ENCODE measurements around the gene FGD2. TPM values are rescaled to one million over a fixed set of nuclear protein-coding genes. Genes with fewer than 3 reads are reported as not detected.

FGD2 gene
- total and polyA plus RNA-seq, 2 experiments from 2014 or later: 0.29 TPM; not detected in 1

DNA sequence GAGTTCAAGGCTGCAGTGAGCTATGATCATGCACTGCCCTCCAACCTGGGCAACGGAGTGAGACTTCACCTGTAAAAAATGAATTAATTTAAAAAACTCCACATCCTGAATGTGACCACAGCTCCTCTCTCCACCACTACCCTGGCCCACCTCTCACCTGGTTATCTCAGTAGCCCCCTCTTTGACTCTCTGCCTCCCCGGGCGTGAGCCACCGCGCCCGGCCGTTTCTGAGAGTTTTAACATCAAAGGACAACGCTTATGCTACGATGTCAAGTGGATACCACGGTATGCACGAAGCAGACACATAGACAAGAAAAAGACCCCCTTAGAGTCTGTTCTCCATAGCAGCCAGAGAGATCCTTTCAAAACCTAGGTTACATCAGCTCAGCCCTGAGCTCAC is 48.7 kb downstream of the FGD2 start:
- no peaks in the 10 kb centered on the region for H3K9me3 ChIP-seq (ENCODE audit: low read depth)
- no peaks in the 10 kb centered on the region for H3K36me3 ChIP-seq
- H3K27me3 ChIP-seq: no peaks in the 10 kb centered on the region
- H3K27ac ChIP-seq: no peak overlapping the region
- TF ChIP-seq, protein P1, sequence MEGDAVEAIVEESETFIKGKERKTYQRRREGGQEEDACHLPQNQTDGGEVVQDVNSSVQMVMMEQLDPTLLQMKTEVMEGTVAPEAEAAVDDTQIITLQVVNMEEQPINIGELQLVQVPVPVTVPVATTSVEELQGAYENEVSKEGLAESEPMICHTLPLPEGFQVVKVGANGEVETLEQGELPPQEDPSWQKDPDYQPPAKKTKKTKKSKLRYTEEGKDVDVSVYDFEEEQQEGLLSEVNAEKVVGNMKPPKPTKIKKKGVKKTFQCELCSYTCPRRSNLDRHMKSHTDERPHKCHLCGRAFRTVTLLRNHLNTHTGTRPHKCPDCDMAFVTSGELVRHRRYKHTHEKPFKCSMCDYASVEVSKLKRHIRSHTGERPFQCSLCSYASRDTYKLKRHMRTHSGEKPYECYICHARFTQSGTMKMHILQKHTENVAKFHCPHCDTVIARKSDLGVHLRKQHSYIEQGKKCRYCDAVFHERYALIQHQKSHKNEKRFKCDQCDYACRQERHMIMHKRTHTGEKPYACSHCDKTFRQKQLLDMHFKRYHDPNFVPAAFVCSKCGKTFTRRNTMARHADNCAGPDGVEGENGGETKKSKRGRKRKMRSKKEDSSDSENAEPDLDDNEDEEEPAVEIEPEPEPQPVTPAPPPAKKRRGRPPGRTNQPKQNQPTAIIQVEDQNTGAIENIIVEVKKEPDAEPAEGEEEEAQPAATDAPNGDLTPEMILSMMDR (IDR thresholded peaks at IDR 0.05; ENCODE audit: low read depth, low read length): no peak
- peaks cover 3% of the 10 kb centered on the region for H3K4me1 ChIP-seq (ENCODE audit: low read depth)
- no peak overlapping the region for H3K4me3 ChIP-seq
- no peak for DNase-seq (ENCODE audit: low read depth in 1 of 2, low spot score in 1 of 2)

DNA sequence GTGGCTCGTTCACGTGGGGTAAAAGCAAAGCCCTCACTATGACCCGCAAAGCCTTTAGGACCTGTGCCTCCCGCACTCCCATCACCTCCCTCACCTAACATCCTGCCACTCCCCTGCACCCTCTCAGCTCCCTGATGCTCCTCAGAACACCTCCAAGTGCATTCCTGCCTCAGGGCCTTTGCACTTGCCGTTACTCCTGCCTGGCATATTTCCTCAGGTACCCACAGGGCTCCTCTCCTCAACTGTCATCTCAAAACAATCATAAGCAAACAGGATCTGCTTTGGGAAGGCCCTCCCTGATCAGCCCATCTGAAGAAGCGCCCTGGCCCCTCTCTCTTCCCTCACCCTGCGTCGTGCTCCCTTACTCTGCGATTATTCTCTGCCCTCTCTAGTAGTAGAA is 49.1 kb downstream of the FGD2 start:
- Histone ChIP-seq H3K4me1 (ENCODE audit: low read depth) (peaks cover 7% of the 10 kb centered on the region), H3K27me3 (no peaks in the 10 kb centered on the region), H3K36me3 (no peaks in the 10 kb centered on the region), H3K9me3 (ENCODE audit: low read depth) (no peaks in the 10 kb centered on the region), H3K27ac (no peak overlapping the region), H3K4me3 (no peak overlapping the region)
- DNase-seq (ENCODE audit: low read depth in 1 of 2, low spot score in 1 of 2): no peak
- TF ChIP-seq, protein P1 (IDR thresholded peaks at IDR 0.05; ENCODE audit: low read depth, low read length): no peak

DNA sequence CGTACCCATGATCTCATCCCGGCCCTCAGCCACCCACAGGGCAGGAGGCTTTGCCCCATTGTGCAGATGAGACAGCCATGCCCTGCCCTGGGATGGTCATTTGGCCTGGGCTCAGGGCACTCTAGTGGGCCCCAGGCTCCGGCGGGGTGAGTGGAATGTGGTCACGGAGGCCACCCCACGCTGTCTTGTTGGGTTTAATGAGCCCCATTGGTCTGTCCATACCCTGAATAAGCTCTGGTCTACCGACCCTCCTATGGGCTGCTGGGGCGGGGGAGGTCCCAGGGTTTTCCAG is 50.6 kb downstream of the FGD2 start:
- no peak overlapping the region for H3K27ac ChIP-seq
- H3K4me1 ChIP-seq (ENCODE audit: low read depth): peaks cover 11% of the 10 kb centered on the region
- H3K4me3 ChIP-seq: no peak overlapping the region
- H3K9me3 ChIP-seq (ENCODE audit: low read depth): no peaks in the 10 kb centered on the region
- no peak for DNase-seq (ENCODE audit: low read depth in 1 of 2, low spot score in 1 of 2)
- H3K27me3 ChIP-seq: no peaks in the 10 kb centered on the region
- TF ChIP-seq, protein P1 (IDR thresholded peaks at IDR 0.05; ENCODE audit: low read depth, low read length): no peak
- no peaks in the 10 kb centered on the region for H3K36me3 ChIP-seq

DNA sequence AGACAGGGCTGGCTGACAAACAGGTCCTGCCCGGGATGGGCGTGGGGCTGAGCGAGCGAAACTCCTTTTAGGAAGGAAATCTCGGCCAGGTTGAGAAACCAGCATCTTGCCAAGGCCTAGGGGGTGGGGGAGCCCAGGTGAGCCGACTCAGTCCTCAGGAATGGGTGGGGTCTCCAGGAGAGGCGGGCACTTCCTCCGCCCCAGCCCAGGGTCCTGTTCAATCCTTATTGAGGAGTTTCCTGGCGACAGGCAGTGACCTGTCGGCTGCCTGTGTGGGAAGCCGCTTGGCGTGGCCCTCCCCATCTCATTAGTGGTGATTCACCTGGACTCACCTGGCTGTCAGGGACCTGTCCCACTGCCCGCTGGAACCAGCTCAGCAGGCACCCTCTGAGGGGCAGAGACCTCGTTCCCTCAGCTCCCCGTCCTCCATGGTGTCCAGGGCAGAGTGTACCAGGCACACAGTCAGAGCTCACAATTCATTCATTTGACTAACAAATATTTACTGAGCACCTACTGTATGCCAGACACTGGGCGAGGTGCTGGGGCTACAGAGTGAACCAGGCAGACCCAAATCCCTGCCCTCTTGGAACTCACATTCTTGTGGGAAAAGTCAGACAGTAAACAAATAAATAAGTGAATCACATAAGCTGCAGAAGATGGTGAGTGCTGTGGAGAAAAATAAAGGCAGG is 51.1 kb downstream of the FGD2 start:
- H3K27ac ChIP-seq: no peak overlapping the region
- H3K4me3 ChIP-seq: no peak overlapping the region
- H3K36me3 ChIP-seq: no peaks in the 10 kb centered on the region
- H3K27me3 ChIP-seq: no peaks in the 10 kb centered on the region
- TF ChIP-seq, protein P1 (IDR thresholded peaks at IDR 0.05; ENCODE audit: low read depth, low read length): no peak
- no peaks in the 10 kb centered on the region for H3K9me3 ChIP-seq (ENCODE audit: low read depth)
- DNase-seq (ENCODE audit: low read depth in 1 of 2, low spot score in 1 of 2): no peak
- peaks cover 11% of the 10 kb centered on the region for H3K4me1 ChIP-seq (ENCODE audit: low read depth)

DNA sequence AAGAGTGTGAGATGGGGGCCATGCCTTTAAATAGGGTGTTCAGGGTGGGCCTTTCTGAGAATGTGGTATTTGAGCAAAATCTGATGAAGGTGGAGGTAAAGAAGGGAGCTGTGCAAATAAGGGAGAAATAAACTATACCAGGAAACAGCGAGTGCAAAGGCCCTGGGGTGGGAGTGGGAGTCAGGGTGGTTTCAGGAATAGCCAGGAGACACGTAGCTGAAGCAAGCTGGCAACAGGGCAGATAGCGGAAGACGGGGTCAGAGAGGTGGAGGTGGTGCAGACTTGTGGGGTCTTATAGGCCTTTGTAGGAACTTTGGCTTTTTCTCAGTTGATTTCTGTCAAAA is 51.6 kb downstream of the FGD2 start:
- no peak for DNase-seq (ENCODE audit: low read depth in 1 of 2, low spot score in 1 of 2)
- TF ChIP-seq, protein P1 (IDR thresholded peaks at IDR 0.05; ENCODE audit: low read depth, low read length): no peak
- H3K9me3 ChIP-seq (ENCODE audit: low read depth): no peaks in the 10 kb centered on the region
- no peaks in the 10 kb centered on the region for H3K36me3 ChIP-seq
- no peak overlapping the region for H3K27ac ChIP-seq
- H3K4me1 ChIP-seq (ENCODE audit: low read depth): peaks cover 11% of the 10 kb centered on the region
- no peaks in the 10 kb centered on the region for H3K27me3 ChIP-seq
- no peak overlapping the region for H3K4me3 ChIP-seq

DNA sequence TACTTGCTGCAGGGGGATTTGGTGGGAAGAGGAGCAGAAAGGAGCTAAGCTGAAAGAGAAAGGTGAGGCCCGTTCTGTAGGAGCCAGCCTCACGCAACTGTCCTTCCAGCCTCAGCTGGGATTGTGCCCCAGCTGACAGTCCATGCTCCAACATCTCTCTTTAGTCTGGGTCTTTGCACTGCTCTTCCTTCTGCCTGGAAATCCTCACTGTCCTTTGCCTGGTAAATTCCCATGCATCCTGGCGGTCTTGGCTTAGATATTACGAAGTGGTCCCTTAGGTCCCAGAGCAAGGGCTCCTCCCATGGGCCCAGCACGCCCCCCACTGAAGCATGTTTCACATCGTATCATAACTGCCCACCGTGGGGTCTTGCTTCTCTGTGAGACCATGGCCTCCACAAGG is 52.2 kb downstream of the FGD2 start:
- H3K27ac ChIP-seq: no peak overlapping the region
- no peaks in the 10 kb centered on the region for H3K9me3 ChIP-seq (ENCODE audit: low read depth)
- DNase-seq (ENCODE audit: low read depth in 1 of 2, low spot score in 1 of 2): no peak

More for the DNA sequence above, 52.2 kb downstream of the FGD2 start:
- TF ChIP-seq, protein P1 (IDR thresholded peaks at IDR 0.05; ENCODE audit: low read depth, low read length): no peak
- Histone ChIP-seq H3K36me3 (no peaks in the 10 kb centered on the region), H3K4me3 (no peak overlapping the region), H3K4me1 (ENCODE audit: low read depth) (peaks cover 11% of the 10 kb centered on the region), H3K27me3 (no peaks in the 10 kb centered on the region)

All from cardiac muscle cell (in vitro differentiated cells and primary cell).